GM18867 (cell line): ENCODE data around the gene NXPE1.

Source experiments
- ATAC-seq: cut with Tn5 transposase; IDR thresholded peaks from one replicate; pipeline ENCODE4 v1.9.1; 2021; ENCODE audit warnings: mild to moderate bottlenecking, moderate library complexity; ENCODE audit not compliant: unreplicated experiment

Gene NXPE1

DNA sequence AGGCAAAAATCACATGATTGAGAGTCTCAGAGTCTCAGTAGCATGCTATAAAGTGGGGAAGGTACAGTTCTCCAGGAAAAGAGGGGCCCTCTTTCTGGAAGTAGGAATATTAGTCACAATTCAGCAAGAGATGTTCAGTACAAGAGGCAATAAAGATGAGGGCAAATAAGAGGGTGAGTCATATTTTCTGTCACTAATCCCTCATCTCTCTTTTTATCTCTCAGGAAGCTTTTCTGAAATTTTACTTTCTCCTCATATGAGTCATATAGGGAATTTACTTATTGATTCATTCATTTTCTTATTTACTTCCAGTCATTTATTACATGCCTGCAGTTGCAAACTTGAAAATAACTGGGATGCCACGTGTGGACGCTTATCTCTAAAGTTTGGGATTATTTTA, 3.4 kb upstream of the NXPE1 start:
- ATAC-seq: no peak

DNA sequence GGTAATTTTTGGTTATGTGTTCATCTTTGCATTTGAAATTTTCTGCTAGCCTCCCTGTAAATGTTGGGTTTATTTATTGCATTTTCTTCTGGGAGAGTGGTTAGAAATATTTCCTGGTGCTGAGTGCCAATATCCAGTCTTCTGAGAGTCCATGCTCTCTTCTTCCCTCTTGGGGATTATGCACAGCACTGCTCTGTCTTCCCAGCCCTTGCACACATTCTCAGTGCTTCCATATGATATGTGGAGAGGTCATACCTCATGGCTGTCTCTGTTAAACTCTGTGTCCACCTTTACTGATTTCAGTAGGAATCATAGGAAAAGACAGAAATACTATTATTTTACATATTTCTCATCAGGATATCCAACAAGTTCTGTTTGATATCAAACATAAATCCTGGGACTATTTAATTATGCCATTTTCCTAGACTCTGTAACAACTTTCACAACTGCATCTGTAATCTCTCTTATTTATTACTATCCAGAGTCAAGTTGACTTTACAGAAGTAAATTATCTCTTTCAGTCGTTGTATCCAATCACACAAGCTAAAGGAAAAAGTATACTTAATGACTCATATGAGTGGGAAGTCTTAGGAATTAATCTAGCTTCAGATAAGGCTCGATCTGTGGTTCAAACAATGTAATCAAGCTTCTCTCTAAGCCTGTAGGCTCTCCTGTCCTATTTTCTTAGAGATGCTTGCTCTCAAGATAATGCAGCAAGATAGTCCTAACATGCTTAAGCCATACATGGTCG, 2.7 kb upstream of the NXPE1 start:
- ATAC-seq: no peak

DNA sequence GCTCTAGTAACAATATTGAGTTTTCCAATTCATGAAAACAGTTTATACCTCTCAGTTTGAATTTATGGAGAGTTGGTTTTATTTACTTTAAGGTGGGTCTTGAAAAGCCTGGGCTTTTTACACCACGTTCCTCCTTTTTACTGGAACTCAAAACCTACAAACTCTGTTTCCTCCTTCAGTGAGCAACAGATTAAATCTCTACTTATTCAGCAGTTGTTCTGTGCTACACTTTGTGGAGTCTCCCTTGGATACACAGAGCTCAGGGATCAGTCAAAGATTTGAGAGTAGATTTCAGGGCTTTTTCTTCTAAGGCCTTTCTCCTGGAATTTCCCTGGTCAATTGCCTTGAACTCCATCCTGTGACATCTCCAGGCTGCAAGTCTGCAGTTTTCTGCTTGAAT, 3.5 kb downstream of the NXPE1 start:
- ATAC-seq: no peak

DNA sequence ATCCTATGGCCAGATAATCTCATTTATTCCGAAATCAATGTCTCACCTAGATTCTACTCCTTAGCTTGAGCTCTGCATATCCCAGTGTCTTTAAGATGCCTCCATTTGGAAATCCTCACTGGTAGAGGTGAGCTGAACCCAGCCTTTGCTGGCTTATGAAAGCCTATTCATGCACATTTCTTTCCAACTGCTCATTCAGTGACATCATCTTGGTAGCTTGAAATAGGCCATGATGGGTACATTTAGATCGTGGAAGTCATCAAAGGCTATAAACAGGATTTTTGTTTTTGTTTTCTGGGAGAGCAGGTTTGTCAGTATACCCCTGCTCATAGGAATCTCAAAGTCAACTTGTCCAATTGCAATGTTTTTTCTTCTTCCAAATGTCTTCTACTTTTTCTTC, 6.0 kb downstream of the NXPE1 start:
- ATAC-seq: no peak

DNA sequence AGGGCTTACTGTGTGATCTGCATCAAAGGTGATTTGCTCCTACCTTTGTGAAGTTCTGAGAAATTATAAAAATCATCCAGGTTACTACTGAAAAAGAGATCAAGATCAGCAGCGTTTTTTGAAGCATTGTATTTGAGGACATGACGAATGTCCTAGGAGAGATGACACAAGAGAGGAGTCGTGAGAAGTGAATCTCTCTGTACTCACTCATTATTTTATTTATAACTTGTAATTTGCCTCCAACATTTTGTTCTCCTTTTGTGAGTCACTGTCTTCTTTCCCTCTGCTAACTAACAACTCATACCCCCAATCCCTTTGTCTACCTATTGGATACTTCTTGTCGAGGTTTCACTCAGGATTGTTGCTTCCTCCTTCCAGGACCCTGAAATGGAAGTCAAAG, 8.6 kb downstream of the NXPE1 start:
- no peak for ATAC-seq

DNA sequence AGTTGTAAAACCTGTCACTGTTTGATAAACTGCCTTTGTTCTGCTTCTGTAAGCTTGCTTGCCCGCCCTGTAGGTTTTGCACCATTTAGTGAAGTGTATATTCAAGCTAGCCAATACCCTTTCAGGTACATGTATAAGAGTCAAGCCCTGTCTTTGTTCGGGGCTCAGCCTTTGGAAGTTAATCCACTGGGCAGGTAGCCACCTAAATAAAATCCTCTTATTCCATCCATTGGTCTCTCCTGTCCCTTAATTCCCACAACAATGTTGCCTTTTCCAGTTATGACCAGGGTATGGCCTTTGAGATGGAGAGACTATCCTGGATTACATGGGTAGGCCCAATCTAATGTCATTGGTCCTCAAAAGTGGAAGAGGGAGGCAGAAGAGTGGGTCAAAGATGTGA, 34.0 kb downstream of the NXPE1 start:
- ATAC-seq: no peak

DNA sequence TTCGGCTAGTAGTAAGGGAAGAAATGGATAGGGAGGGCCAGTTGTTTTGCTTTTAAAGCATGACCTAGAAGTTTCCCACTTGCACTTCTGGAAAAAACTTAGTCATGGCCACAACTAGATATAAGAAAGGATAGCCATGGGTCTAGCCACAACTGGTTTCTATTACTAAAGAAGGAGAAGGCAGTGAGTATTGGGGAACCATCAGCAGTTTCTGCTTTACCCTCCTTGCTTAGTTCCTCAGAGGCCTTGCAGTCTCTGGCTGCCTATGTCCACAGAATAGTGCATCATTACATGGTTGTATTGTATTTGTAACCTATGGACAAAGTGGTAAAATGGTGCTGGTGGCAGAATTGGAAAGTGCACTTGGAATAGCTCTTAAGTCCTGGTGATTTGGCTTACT, 35.6 kb downstream of the NXPE1 start:
- ATAC-seq: no peak

DNA sequence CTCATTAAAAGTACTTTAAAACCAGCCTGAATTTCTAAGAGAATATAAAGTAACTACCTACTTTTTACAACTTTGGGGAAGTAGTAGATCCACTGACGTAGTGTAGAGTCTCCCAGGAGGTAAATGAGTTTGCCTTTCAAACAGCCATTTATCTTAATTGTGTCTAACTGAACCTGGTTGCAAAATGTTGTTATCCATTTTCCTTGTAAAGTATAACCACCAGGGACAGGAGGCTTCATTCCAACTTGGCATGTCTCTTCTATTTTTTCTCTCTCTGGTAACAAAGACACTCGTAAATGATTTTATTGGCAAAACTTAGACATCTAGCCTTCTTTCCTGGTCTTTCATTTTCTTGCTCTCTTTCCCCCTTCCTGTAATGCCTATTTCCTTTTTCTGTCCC, 36.9 kb downstream of the NXPE1 start:
- no peak for ATAC-seq

DNA sequence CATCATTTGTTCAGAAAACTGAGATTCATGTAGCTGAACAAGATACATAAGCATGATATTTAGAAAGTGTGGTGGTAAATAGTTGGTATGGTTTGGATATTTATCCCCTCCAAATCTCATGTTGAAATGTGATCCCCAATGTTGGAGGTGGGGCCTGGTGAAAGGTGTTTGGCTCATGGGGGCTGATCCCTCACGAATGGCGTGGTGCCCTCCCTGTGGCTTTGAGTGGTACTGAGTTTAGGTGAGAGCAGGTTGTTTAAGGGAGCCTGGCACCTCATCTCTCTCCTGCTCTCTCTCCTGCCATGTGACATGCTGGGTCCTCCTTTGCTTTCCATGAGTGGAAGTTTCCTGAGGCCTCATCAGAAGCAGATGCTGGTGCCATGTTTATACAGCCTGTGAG, 48.1 kb downstream of the NXPE1 start:
- no peak for ATAC-seq

DNA sequence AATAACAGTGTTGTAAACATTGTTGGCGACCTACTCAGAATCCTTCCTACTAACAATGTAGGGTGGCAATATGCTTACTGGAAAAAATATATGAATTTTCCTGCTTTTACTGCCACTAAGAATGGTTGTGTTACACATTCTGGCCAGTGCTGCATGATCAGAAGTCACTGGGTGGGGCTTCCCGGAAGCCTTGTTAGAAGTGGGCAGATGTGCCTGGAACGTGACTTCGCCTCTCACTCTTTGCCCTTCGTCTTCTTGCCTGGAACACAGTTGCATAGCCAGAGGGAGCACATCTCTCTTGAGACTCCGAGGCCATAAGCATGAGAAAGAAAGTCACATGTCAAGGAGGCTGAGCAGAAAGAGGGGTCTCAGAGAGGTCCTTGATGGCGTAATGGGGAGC, 48.6 kb downstream of the NXPE1 start:
- no peak for ATAC-seq

DNA sequence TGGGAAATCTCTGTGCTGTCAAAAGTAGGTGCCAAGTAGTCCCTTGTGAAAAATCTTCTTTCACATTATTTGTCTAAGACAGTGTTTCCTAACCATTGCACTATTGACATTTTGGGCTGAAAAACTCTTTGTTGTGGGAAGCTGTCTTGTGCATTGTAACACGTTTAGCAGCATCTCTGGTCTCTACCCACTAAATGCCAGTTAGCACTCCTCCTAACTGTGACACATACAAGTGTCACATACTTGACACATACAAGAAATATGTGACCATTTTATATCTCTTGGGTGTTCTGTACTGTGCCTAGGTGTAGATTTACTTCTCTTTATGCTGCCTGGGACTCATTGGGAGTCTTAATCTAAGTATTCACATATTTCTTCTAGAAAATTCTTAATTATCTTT, 57.8 kb downstream of the NXPE1 start:
- no peak for ATAC-seq

DNA sequence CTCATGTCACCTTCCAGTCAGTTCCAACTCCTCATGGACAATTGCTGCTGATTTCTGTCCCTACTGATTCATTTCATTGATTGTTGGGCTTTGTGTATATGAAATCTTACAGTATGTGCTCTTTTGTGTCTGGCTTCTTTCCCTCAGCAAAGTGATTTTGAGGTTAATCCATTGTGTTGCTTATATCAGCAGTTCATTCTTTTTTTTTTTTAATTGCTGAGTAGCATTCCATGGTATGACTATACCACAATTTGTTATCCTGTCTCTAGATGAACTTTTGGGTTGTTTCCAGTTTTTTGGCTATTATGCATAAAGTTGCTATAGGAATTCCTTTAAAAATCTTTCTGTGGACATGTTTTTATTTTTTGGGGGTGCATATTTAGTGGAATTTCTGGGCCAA, 59.9 kb downstream of the NXPE1 start:
- ATAC-seq: no peak

DNA sequence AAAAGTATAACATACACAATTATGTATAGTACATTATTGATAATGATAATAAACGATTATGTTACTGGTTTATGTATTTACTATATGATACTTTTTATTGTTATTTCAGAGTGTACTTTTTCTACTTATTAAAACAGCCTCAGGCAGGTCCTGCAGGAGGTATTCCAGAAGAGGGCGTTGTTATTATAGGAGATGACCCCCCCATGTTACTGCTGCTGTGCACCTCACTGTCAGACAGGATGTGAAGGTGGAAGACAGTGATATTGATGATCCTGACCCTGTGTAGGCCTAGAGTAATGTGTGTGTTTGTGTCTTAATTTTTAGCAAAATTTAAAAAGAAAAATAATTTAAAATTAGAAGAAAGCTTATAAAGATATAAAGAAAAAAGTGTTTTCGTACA, 62.8 kb downstream of the NXPE1 start:
- ATAC-seq: no peak

DNA sequence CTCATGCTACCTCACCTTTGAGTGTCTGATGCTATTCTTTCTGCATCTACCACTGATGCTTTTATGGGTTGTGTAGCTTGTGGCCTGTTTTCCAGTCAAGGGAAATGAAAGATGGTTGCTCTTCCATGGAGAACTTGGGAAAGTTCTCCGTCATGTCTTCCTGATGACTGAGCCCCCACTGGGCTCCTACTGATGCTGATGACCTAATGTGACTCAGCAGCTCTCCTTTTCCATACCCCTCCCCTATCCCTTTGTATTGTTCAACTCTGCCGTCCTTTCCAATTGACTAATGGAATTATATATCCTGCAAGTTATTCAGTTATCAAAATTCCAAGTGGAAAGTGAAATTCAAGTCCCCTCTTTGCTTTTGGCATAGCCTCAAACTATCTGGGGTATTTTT, 75.8 kb downstream of the NXPE1 start:
- no peak for ATAC-seq

DNA sequence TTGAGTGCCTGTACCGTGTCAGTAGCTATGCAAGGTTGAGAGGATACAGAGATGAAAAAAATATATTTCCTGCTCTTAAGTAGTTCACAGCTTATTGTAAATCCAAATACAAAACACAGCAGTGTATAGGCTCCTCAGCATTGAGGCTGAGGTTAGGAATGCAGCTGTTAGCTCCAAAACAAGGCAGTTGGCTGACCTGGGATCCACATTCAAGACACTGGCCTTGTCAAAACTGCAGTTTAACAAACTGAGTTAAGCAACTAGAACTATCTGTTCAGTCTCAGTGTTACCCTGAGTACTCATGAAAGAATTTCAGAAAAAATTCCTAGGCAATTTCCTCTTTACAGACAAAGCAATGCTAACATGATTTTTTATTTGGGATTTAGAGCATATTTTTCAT, 77.6 kb downstream of the NXPE1 start:
- no peak for ATAC-seq

DNA sequence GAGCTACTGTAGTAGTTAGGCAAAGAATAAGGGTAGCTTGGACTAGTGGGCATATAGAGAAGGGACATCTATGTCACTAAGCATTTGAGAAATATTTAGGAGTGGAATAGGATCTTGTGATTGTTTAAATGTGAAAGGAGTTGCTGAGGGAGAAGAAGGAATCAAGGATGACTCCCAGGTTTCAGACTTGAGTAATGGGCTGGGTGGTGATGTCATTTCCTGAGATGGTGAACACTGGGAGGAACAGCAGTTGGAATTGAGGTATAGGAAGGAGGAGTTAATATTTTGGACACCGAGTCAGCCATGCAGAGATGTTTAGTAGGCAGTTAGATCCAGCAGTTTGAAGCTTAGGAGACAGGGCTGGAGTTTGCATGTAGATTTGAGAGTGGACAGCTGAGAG, 80.3 kb downstream of the NXPE1 start:
- ATAC-seq: no peak

DNA sequence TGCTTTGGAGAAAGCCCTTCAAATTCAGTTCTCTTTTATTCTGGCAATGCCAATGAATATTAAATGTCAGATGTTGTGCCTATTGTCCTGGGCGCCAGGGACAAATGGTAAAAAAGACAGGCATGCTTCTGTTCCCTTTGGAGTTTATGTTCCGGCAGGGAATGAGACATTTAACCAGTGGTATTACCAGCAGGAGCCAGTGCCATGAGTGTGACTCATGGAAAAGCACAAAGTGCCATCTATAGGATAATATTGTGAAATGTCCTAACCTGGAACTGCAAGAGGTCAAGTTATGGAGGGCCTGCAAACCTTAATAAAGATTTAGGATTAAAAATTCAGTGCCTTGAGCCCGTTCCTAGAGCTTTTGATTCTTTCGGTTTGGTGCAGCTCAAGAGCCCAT, 80.9 kb downstream of the NXPE1 start:
- ATAC-seq: no peak

DNA sequence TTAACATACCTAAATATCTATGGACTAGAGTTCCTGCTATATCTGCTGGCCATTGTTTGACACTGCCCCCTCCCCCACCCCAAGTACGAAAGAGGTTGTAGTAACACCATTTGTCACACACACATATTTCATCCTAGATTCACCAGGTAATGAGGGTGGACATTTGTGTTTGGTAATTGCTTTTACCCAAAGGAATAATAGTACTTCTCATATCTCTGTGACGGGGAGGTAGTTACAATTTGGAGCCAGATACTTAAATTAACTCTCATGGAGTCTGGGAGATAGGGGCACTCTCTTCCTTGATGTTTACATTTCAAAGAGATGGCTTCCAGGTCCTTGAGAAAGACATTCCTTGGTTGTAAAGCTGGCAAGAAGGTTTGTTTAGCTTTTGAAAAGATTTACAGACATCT, 81.7 kb downstream of the NXPE1 start:
- ATAC-seq: no peak

DNA sequence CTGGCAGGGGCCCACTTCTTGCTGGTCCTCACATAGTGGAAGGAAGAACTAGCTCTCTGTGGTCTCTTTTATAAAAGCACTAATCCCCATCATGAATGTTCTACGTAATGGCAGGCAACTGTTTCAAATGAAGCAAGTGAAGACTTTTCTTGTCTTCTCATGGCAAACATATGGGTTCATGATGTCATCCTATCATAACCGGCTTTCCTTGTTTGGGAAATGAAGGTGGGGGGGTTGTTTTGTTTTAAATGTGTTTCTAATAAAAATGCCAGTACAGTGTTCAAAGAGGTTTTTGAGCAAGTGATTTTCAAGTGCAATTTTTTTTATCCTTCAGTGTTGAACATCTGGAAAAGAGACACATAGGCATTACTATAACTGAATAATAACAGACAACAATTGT, 87.0 kb downstream of the NXPE1 start:
- no peak for ATAC-seq
